H1 (cell line): ENCODE data around the gene ANKRD53. TPM values are rescaled to one million over a fixed set of nuclear protein-coding genes. Genes with fewer than 3 reads are reported as not detected.
A peak's percentile ranks its signal among the peaks of the same experiment; 100 is the strongest.

Source experiments
- EZH2 ChIP-seq: fragments of 200-600 bp; sonication (generic); IDR thresholded peaks from 2 replicates; pipeline ENCODE4 v1.7.1; 2012; ENCODE audit warnings: low read depth, mild to moderate bottlenecking, moderate library complexity, low read length, inconsistent platforms; ENCODE audit not compliant: severe bottlenecking
- GABPA ChIP-seq: IDR thresholded peaks from 2 replicates; pipeline ENCODE4 v1.6.1; 2011; ENCODE audit warnings: mild to moderate bottlenecking, low read length, moderate library complexity, borderline replicate concordance; ENCODE audit not compliant: insufficient read depth
- GTF2F1 ChIP-seq: IDR thresholded peaks from 2 replicates; pipeline ENCODE4 v1.6.1; 2012; ENCODE audit warnings: low read depth, low read length, improper control_type of control experiment, borderline replicate concordance
- KDM4A ChIP-seq: IDR thresholded peaks from one replicate; pipeline ENCODE4 v1.7.1; 2012; ENCODE audit warnings: low read depth, mild to moderate bottlenecking, moderate library complexity, low read length, inconsistent platforms; ENCODE audit not compliant: severe bottlenecking
- RAD21 ChIP-seq, 2 experiments: IDR thresholded peaks in 1 of 2; conservative IDR thresholded peaks in 1 of 2; 2 replicates each; pipeline ENCODE4 v1.6.1; 2011; ENCODE audit warnings: low read depth in 2 of 2, low read length in 2 of 2, improper control_type of control experiment in 1 of 2, inconsistent platforms in 1 of 2, mild to moderate bottlenecking in 1 of 2, moderate library complexity in 1 of 2
- RNF2 ChIP-seq: fragments of 200-900, 300-1000 bp; sonication (generic); IDR thresholded peaks from 2 replicates; pipeline ENCODE4 v1.7.1; 2016; ENCODE audit warnings: borderline replicate concordance, low read depth, mild to moderate bottlenecking, antibody characterized with exemption, low read length; ENCODE audit not compliant: poor library complexity, severe bottlenecking; ENCODE audit errors: missing control alignments
- SIN3A ChIP-seq, 2 experiments: IDR thresholded peaks in 1 of 2; conservative IDR thresholded peaks in 1 of 2; 2 replicates each; pipeline ENCODE4 v1.6.1; 2011 to 2012; ENCODE audit warnings: low read length in 2 of 2, improper control_type of control experiment in 1 of 2, low read depth in 1 of 2, mild to moderate bottlenecking in 1 of 2
- SIRT6 ChIP-seq: IDR thresholded peaks from one replicate; pipeline ENCODE4 v1.7.1; 2012; ENCODE audit warnings: low read length, inconsistent platforms
- SP1 ChIP-seq: IDR thresholded peaks from 2 replicates; pipeline ENCODE4 v1.6.1; 2011; ENCODE audit warnings: low read depth, low read length
- polyA plus RNA-seq, 7 experiments: library from polyadenylated mRNA; depleted of rRNA in 3 of 7; stranded (reverse) in 5 of 7; unstranded in 2 of 7; fragments of >200 nt in 5 of 7; fragments of 200-250 nt in 2 of 7; gene quantifications; 1 replicate in 5 of 7; 2 replicates in 1 of 7; 4 replicates in 1 of 7; pipeline versions ENCODE4 v1.2.1 to v1.2.3, GENCODE V29; 2011 to 2013; ENCODE audit warnings: missing spikeins in 2 of 7, mixed read lengths in 2 of 7
- total RNA-seq: library from RNA; stranded (reverse); fragmentation: NEBNext Ultra II Directional; extraction: Animal tissue kit (Norgen Biotek cat#: 25700); gene quantifications from 2 replicates; pipeline ENCODE4 v1.2.1, GENCODE V29; 2021
- TF ChIP-seq, protein P1 (sequence below), 3 experiments: IDR thresholded peaks; 1 replicate in 2 of 3; 2 replicates in 1 of 3; pipeline versions ENCODE4 v1.5.1 to v1.6.1; 2011; ENCODE audit warnings: low read length in 3 of 3, mild to moderate bottlenecking in 3 of 3, inconsistent platforms in 2 of 3, low read depth in 1 of 3, moderate library complexity in 1 of 3; ENCODE audit not compliant: insufficient read depth in 1 of 3; ENCODE audit errors: control extremely low read depth in 1 of 3

The ANKRD53 gene
- total and polyA plus RNA-seq, 2 of the 8 experiments (the other 6 are each of a cell fraction or from before 2014, with no cell fraction given): 0.39 to 0.70 TPM

- TF ChIP-seq KDM4A (no peak), SIN3A (conservative IDR thresholded peaks at IDR 0.05 in 1 of 2, IDR thresholded peaks at IDR 0.05 in 1 of 2; ENCODE audit: low read depth in 1 of 2, low read length in 2 of 2) (no peak), GABPA (no peak), EZH2 (no peak), RAD21 (IDR thresholded peaks at IDR 0.05 in 1 of 2, conservative IDR thresholded peaks at IDR 0.05 in 1 of 2; ENCODE audit: low read depth in 2 of 2, low read length in 2 of 2) (peak in 1 of 2 experiments; percentile 5; a peak in 1 of 4 replicates), SP1 (no peak), SIRT6 (no peak), RNF2 (no peak), GTF2F1 (no peak)
- TF ChIP-seq, protein P1, sequence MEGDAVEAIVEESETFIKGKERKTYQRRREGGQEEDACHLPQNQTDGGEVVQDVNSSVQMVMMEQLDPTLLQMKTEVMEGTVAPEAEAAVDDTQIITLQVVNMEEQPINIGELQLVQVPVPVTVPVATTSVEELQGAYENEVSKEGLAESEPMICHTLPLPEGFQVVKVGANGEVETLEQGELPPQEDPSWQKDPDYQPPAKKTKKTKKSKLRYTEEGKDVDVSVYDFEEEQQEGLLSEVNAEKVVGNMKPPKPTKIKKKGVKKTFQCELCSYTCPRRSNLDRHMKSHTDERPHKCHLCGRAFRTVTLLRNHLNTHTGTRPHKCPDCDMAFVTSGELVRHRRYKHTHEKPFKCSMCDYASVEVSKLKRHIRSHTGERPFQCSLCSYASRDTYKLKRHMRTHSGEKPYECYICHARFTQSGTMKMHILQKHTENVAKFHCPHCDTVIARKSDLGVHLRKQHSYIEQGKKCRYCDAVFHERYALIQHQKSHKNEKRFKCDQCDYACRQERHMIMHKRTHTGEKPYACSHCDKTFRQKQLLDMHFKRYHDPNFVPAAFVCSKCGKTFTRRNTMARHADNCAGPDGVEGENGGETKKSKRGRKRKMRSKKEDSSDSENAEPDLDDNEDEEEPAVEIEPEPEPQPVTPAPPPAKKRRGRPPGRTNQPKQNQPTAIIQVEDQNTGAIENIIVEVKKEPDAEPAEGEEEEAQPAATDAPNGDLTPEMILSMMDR (IDR thresholded peaks at IDR 0.05; ENCODE audit: control extremely low read depth in 1 of 3, insufficient read depth in 1 of 3, low read depth in 1 of 3, low read length in 3 of 3): peak; percentile 29 to 65 (median 52)
- TF ChIP-seq, all 59 proteins: peak for 4
These were observed 16.9 kb downstream of the ANKRD53 start (continued) for GRCh38 chr2:70995426-70995729.
